GM19395 (cell line): Measurements from ENCODE around the gene CD177.
"Not testable (repeated sequence)": the region's sequence is repeated elsewhere in the genome, so short reads cannot be mapped to it uniquely, and the experiment has no call there.

Source experiments
- ATAC-seq: cut with Tn5 transposase; IDR thresholded peaks from one replicate; pipeline ENCODE4 v1.9.1; 2021; ENCODE audit warnings: mild to moderate bottlenecking, moderate library complexity; ENCODE audit not compliant: unreplicated experiment

The CD177 gene

GRCh38 chr19:43380008-43380407, 26.5 kb downstream of the CD177 start:
- ATAC-seq, result no peak

- no peak for ATAC-seq
Observed at GRCh38 chr19:43380771-43381386, 27.4 kb downstream of the CD177 start.

- not testable (repeated sequence) for ATAC-seq
Observed at GRCh38 chr19:43382586-43383216, 29.2 kb downstream of the CD177 start.

DNA sequence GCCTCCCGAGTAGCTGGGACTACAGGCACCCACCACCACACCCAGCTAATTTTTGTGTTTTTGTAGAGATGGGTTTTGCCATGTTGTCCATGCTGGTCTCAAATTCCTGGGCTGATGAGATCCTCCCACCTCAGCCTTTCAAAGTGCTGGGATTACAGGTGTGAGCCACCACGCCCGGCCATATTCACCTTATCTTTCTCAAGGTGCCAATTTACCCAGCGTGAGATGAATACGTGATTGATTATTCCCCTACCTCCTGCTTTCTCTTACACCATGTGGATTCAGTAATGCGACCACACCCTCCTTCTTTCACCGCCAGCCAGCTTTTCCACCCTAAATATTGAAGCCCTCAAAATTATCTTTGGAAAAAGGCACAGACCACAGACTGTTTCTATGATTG, 29.8 kb downstream of the CD177 start:
- not testable (repeated sequence) for ATAC-seq

GRCh38 chr19:43383759-43384158, 30.3 kb downstream of the CD177 start:
- ATAC-seq, result not testable (repeated sequence)

DNA sequence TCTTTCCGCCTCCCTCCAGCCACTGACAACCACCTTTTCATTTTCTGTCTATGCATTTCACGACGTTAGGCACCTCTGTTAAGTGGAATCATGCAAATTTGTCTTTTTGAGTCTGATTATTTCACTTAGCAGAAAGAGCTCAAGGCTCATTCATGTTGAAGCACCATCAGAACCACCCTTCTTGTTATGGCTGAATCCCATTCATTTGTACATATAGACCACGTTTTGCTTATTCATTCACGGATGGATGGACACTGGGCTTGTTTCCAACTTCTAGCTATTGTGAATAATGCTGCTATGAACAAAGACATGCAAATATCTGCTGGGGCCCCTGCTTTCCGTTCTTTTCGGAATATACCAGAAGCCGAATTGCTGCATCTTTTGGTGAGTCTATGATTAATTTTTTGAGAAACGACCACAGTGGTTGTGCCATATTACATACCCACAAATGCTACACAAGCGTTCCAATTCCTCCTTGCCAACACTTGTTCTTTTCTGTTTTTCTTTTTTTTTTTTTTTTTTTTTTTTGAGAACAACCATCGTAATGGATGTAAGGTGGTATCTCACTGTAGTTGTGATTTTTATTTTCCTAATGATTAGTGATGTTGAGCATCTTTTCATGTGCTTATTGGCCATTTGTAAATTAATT, 37.5 kb downstream of the CD177 start:
- not testable (repeated sequence) for ATAC-seq

DNA sequence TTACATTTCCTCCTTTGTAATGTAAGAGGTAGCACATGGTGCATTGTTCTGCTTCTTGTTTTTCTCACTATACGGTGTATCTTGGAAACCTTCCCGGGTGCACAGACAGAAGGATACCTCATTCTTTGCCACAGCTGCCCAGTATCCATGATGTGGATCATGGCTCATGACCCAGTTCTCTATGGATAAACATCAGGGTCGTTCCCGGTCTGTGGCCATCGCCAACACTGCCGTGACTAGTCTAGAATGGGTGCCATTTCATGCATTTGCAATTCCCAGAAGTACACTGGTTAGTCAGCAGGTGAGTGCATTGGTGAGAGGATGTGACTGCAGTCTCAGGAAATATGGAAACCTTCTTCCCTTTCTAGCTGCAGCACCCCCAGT, 38.1 kb downstream of the CD177 start:
- ATAC-seq, result not testable (repeated sequence)

- not testable (repeated sequence) for ATAC-seq
Observed at GRCh38 chr19:43393501-43393900, 40.0 kb downstream of the CD177 start.

DNA sequence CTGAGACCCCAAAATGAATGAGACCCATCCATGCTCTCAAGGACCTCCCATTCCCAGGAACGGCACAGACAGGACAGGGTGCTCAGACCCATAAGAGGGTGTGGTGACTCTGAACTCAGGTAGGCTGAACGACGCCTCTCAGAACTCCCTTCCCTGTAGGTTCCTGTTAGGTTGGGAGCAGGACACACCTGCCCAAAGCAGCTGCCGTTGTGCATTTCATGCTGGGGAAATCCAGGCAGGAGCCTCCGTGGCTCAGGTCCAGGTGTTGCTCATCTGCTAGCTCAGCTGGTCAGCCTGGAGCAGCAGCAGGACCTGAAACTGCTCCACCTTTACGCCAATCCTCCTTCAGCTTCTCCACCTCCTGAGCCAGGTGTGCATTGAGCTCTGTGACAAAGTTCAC, 42.1 kb downstream of the CD177 start:
- ATAC-seq, result no peak

DNA sequence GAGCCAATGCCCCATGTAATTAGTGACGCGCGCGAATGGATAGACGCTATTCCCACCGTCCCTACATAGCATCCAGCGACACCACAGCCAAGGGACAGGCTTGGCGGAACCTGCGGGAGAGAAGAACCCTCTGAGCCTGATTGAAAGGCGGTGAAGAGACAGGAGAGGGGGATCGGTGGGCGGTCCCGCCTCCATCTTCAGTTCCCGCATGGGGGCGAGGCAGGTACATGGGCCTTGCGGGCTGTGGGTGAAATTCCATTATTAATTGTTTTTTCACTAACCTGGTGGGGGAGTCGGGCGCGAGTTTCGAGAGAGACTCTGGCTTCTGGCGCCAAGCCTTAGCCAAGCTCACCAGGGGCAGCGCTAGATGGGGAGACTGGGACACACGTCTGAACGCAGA, 52.8 kb downstream of the CD177 start:
- ATAC-seq, result no peak

- no peak for ATAC-seq
Observed at GRCh38 chr19:43407416-43408005, 54.0 kb downstream of the CD177 start.

- ATAC-seq, result no peak
Observed at GRCh38 chr19:43408043-43408442, 54.6 kb downstream of the CD177 start.

DNA sequence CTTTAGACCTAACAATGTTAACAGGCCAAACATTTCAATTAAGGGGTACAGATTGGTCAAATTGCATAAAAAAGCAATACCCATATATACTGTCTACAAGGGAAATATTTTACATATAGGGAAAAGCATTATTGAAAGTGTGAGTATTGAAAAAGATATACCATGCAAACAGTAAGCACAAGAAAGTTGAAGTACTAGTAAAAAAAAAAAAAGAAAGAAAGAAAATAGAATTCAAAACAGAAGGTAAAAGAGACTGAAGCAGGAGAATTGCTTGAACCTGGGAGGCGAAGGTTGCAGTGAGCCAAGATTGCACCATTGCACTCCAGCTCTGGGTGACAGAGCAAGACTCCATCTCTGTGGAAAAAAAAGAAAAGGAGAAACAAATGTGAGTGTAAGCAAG, 55.9 kb downstream of the CD177 start:
- ATAC-seq, result no peak

- ATAC-seq, result no peak
Observed at GRCh38 chr19:43412441-43412840, 59.0 kb downstream of the CD177 start.
